ENCODE measurements around the gene FBLN2.
"Not testable (repeated sequence)": the region's sequence is repeated elsewhere in the genome, so short reads cannot be mapped to it uniquely, and the experiment has no call there.

The FBLN2 gene

DNA sequence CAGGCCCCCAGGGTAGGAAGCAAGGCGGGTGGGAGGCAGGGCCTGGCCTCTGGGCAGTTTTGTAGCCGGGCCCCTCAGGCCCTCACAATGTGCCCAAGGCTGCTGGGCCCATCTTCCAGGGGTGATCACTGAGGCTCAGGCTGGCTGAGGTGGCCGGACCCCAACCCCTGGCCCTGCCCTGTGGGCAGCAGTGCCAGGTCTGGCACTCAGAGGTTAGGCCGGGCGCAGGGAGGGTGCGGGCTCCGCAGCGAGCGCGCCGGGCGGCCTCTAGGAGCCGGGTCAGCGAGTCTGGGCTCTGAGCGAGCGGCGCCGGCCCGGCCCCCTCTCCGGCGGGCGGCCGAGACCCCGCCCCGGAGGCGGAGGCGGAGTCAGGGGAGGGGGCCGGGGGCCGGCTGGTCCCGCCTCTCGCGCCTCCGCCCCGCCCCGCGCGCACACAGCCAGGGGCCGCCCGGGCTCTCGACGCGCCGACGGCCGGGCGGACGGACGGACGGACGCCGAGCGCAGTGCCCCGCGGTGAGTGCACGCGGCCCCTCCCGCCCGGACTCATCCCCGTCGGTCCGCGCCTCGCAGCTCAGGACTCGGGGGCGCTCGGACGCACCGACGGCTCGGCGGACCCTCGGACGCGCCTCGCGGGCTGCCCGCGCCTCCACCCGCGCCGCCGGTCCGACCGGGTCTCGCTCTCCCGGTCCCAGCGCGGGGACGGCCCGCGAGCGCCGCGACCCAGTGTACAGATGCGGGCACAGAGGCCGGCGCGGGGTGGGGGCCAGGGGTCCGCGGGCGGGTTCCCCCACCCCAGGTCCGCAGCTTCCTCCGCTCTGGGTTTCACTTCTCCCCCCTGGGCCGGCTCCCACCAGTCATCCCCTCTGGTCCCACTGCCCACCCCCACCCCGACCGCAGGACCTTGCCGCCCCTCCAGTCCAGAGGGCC, at the start of gene FBLN2:
Gene FBLN2 (plus strand): TSS at position 430 of the 927 bp plus-strand sequence. CDS start 21,231 bp downstream, outside the sequence.
- no peak for DNase-seq

DNA sequence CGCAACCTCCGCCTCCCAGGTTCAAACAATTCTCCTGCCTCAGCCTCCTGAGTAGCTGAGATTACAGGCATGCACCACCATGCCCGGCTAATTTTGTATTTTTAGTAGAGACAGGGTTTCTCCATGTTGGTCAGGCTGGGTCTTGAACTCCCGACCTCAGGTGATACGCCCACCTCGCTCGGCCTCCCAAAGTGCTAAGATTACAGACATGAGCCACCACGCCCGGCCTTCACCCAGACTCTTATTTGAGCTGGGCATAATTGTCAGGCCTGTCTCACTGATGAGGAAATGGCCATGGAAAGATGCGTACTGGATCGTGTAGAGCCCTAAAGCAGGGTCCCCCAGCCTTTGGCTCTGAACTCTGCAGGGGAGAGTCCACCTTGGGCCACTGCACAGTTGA, 49.7 kb upstream of the FBLN2 start:
- not testable (repeated sequence) for DNase-seq

DNA sequence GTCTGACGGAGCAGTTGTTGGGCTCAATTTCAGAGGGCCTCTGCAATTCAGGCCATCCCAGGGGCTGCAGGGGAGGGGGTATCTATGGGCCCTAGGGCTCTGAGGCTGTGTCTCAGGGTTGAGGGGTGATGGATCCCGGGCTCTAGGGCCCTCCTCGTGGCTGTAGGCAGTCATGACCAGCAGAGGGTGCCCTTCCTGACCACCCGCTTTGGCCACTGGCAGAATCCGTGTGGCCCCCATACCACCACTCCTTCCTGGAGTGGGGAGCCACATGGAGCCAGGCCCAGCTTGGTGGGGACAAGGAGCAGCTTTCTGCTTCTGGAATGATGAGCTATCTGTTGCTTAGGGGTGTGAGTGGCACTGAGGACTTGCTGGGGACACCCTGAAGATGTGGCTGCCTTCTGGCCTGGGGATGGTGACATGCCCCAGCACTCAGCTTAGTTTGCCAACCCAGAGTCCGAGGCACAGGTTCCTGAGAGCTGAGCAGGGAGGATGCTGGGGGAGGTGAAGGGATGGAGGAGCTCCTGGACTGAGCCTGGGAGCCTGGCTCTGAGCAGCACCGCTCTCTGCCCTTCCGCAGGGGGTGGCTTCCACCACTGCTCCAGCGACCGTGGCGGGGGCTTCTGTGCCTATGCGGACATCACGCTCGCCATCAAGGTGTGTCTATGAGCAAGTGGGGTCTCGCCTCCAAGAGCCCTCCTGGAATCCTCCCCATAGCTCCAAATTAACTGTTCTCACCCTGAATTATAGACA, 48.6 kb upstream of the FBLN2 start:
- DNase-seq = peak; percentile 91

DNA sequence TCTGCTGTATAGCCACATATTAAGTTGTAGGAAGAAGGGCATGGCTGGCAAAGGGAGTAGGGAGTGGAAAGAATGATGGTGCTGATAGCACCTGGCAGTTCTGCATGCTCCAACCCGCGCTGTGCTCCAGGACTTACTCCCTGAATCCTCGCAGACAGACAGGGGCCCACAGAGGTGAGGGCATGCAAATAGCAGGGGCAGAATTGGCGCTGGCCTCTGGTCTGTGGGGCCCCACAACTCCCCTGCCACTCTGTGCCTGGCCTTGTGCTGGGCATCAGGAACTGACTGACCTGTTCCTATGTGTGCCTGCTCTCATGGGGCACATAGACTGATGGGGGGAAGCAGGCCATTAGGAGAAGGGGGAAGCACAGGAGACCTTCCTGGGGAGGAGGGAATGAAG, 47.9 kb upstream of the FBLN2 start:
- DNase-seq = no peak

DNA sequence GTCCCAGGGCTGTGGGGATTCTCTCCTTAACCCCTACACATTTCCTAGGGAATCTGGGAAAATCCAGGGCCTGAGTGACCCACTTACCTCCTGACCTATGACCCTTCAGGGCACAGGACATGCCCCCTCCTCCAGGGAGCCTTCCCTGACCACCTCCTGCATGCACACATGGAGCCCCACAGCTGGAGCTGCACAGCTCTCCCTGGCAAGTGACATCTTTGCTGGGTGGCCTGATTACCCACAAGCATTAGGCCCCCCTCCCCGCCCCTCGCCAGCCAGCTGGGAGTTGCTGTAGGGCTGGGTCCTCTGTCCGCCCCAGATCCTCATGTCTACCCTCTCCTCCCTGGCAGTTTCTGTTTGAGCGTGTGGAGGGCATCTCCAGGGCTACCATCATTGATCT, 47.4 kb upstream of the FBLN2 start:
- DNase-seq = no peak

DNA sequence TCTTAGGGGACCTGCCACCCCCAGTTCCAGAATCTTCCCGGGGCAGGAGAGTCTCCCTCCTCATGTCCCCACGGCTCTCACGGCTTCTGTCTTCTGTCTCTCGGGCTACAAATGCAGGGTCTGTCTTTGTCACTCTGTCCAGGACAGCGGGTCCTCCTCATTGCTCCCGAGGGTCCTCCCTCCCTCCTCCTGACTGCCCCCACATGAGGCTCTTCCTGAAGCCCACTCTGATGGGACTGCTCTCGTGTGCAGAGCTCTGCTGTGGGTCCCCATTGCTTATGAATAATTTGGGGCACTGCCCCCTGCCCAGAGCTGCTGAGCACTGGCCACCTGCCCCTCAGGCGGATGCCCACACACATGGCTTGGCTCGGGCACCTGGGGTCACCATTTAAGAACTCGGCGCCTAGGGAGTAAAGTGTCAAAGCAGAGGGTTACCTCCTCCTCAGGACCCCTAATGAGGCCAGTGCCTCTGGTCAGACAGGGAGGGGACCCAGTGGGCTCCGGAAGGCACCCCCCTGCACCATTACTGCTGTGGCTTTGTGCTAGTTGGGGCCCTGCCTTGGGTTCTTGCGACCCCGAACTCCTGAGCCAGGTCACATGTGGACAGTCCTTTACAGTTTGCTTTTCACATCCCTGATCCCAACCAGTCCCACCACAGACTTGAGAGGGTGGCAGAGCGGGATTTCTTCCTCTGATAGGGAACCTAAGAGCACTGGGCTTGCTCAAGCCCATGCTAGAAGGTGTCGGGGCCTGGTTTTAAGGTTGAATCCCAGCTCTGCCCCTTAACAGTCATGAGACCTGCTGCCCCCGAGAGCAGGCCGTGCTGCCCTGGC, 46.8 kb upstream of the FBLN2 start:
- no peak for DNase-seq

DNA sequence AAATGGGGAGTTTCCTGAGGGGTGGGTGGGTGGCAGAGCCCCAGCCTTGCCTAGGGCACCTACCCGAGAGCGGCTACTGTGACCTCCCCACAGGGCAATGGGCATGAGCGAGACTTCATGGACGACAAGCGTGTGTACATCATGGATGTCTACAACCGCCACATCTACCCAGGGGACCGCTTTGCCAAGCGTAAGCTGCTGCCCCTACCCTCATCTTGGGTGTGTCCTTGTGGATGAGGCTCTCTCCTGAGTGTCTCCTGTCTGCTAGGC, 46.2 kb upstream of the FBLN2 start:
- no peak for DNase-seq

DNA sequence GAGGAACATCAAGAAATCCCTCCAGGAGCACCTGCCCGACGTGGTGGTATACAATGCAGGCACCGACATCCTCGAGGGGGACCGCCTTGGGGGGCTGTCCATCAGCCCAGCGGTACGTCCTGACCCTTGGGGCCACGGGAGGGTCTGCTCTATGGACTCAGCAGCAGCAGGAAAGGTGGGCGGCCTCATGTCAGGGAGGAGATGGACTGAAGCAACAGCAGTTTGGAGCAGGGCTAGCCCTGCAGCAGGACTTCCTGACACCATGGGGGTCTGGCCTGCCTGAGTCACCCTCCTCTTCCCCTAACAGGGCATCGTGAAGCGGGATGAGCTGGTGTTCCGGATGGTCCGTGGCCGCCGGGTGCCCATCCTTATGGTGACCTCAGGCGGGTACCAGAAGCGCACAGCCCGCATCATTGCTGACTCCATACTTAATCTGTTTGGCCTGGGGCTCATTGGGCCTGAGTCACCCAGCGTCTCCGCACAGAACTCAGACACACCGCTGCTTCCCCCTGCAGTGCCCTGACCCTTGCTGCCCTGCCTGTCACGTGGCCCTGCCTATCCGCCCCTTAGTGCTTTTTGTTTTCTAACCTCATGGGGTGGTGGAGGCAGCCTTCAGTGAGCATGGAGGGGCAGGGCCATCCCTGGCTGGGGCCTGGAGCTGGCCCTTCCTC, 44.6 kb upstream of the FBLN2 start:
- DNase-seq = no peak

DNA sequence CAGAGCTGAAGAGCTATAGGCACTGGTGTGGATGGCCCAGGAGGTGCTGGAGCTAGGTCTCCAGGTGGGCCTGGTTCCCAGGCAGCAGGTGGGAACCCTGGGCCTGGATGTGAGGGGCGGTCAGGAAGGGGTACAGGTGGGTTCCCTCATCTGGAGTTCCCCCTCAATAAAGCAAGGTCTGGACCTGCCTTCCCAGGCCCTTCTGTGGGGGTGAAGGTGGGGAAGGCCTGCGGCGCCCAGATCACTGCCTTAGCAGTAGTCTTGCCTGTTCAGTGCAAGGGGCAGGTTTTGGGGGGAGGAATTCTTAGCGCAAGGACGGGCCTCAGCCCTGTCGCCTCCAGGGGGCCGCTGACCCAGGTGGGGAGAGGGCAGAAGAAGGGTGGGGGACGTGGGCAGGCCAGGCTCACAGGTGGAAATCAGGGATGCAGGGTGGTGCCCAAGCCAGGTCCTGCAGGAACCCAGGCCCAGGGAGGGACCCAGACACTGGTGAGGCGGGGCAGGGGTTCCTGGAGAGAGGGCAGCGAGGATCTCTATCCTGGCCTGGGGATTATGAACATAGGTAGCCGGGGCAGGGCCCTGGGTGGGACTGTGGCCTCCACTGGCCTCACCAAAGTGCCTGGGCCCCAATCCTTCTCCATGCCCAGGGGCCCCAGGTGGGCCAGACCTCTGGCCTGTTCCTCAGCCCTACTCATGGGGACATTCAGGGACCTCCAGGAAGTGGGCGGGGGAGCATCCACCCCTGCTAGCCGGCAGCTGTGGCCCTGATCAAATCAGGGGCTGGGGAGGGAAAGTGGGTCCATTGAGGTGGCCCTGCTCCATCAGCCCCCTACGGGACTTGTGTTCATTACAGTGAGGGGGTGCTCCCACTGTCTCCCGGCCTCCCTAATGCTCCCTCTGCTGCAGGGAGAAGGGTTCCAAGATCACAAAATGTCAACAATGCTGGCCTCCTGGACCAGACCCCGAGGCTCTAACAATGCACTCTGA, 43.5 kb upstream of the FBLN2 start:
- DNase-seq = no peak

DNA sequence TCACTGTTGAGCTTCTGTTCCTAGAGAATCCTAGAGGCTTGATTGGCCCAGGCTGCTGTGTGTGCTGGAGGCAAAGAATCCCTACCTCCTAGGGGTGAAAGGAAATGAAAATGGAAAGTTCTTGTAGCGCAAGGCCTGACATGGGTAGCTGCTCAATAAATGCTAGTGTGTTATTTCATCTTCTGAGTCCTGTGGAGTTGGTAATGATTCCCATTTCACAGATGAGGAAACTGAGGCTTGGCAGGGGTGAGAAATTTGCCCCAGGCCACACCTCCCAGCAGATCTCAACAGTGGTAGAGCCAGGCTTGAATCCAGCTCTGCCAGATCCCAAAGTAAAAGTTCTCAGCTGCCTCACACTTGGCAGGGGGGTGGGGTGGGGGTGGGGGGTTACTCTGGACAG, 42.7 kb upstream of the FBLN2 start:
- DNase-seq = no peak

DNA sequence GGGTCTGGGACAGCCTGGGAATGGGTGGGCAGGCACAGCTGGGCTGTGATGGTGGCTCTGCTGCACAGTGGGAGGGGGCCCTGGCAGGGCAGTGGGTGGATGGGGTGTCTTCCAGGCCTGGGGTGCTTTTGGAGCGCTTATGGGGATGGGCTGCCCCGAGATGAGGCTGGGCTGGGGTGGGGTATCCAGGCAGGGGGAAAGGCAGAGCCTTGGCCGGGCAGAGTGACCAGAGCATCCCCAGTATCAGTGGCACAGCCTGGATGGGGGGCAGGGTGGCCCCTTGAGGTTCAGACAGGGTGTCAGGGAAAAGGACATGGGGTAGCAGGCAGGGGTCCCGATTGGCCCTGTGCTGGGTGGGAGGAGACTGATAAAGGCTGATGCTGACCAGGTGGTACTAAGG, 42.2 kb upstream of the FBLN2 start:
- DNase-seq = no peak

DNA sequence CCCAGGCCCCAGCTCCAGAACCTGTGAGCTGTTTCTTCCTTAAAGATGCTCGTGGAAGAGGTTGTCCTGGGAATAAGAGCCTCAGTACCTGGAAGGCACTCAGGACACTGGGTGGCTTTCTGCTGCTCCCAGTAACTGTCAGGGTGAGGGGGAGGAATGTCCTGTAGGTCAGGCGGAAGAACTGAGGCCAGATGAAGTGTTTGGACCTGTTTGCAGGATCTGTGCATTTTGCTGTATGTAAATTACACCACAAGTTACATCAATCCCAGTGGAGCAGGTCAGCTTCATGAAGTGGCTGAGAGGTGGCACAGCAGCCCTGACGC, 41.7 kb upstream of the FBLN2 start:
- no peak for DNase-seq

DNA sequence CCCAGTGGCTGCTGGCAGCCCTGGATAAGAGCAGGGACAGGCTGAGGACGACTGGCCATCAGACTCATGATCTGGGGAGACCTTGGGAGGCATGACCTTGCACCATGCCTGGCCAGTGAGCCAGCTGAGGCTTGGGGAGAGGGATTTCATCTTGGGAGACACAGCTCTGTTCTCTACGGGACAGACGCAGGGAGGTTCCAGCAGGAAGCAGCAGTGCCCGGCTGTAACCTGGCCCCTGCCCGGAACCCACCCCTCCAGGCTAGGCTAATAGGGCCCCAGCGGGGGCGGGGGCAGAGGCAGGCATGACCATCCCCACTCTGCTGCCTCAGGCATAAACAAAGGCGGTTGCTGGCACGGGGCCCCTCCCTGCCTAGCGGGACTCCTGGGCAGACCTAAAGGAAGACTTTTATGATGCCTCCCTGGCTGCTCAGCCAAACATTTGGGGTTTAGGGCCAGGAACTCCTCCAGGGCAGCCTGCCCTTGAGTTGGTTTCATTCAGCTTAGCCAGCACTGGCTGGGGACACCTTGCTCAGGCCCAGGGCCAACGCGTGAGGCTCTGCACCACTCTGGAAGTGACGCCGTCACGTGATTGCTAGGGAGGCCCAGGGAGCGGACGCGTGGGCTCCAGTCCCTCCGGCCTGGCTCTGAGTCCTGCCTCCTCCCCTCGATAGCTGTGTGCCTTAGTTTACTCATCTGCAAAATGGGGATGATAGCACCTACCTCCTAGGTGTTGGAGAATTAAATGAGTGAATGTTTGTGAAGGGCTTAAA, 41.2 kb upstream of the FBLN2 start:
- DNase-seq = no peak

DNA sequence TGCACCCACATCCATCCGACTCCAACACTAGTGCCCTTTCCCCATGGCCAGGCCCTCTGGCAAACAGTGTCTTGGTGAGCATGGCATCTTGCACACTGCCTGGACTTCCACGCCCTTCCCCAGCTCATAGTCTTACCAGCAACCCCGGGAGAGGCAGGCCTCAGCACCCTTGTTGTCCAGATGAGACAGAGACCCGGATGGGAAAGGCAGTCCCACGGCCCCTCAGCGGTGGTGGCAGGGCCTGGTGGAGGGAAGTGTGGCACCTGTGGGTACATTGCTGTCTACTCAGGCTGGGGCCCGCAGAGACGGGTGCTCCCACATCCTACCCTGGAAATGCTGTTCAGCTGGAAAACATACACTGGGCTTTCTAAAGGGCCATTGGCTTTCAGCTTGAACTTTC, 40.4 kb upstream of the FBLN2 start:
- DNase-seq = no peak

DNA sequence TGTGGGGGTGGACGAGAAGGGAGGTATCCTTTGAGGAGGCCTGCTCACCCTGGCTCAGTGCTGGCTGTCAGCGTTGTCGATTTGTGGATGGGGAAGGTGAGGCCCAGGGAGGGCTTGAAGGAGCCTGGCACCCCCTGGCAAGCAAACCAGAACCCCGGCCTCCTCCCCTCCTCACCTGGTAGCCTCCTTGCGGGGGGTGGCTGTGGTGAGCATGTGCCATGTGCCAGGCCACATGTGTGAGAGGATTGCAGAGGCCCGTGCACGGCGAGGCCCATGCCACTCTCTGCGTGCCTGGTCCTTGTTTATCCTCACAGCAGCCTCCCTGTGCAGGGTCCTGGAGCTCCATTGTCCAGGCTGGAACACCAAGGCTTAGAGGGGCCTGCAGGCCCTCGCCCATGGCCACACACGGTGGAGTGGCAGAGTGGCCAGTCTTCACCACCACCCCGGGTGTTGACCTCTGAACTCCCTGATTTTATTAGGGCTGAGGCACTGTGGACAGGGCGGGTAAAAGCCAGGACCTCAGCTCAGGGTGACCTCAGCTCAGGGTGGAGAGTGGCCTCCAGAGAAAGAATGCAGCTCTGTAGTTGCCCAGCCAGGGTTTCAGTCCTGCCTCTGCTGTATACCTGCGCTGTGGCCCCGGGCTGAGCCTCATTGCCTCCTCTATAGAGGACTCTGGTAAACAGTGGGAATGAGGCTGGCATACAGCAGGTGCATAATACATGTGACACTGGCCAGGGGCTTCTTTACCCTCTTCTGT, 39.7 kb upstream of the FBLN2 start:
- DNase-seq = no peak

DNA sequence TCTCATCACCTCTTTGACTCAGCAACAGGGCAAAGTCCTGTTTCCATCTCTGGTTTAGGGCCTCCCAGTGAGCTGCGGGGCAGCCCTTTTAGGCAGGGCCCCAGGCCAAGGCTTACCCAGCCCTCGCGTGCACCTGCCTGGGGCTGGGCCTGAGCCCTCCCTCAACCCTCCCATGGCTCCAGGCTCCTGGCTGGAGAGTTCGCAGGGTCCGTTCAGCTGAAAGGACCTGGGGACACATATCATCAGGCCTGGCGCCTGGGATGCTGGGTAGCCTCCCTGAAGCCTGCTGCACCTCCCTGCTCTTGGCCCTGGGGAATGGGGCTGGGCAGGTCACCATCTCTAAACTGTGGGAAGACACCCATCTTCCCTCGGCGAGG, 39.1 kb upstream of the FBLN2 start:
- no peak for DNase-seq

DNA sequence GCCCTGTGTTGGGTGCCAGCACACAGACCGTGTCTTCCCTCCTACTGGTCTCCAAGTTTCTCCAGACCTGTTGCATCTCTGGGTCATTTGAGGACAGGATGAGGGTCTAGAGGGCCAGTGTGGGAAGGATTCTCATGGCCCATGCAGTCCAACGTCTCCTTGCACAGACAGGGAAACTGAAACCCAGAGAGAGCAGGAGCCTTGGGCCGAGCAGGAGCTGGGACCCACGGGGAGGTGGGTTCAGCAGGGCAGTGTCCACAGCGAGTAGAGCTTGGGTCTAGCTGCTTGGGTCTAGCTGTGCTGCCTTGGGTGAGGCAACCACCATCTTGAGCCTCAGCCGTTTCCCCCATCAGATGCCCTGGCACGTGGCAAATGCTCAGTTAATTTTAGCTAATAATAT, 36.5 kb upstream of the FBLN2 start:
- no peak for DNase-seq

DNA sequence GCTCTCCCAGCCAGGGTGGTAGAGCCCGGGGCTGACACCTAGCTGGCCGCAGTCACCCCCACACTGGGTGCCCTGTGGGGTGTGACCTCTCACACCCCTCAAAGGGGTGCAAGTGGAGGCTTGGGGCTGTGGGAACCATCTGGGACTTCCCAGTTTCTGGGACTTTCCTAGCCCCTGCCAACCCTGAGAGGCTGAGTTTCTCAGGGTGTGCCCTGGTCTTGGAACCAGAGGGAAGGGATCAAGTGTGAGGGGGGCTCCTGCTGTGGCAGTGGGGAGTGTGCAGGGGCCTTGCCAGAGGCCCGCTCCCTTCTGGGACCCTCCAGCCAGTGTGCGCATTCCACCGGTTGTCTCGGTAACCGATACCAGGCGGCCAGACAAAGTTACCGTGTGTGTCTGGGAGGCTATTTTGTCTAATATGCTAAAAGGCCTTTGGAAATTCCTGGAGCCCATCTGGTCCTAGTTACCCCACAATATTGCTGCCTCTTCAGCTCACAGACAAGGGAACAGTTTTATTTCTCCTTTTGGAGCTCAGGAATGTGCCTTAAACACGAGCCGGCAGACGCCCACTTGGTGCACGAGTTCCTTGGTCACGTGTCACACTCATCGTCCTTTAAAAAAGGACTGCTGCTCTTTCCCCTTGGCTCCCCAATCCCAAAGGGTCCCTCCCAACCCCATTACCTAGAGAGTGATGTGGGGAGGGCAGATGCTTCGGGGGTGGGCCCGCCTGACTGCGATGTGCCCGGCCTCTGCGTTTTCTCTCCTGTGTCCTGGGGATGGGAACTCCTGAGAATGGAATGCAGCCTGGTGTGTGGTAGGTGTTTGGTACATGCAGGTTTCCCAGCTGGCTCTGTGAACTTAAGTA, 35.6 kb upstream of the FBLN2 start:
- no peak for DNase-seq

DNA sequence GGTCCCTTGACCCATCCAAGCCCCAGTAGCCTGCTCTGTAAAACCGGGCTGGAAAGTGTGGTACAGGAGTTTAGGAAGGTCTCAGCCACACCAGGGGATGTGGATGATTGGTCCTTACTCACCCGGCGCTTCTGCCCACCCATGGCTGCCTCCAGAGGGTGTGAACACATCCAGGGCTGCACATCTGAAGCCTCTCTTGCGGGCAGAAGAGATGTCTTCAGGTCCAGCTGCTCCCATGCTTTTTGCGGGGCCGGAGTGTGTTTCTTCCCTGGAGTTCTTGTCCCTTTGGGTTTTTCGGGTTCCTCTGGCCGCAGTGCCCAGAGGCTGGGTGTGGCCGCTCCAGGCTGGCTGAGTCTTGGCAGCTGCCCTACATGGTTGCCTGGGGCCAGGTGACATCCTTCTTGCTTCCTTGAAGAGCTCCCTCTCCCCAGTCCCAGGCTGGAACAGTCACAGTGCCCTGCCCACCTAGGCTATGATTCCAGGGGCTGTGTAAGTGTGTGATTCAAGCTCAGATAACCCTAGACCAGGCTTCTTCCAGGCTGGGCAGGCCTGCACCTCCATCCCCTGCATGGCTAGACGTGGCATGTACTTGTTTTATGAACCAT, 34.9 kb upstream of the FBLN2 start:
- no peak for DNase-seq

Measured in 8988T (cell line).